Measurements from ENCODE around the gene HDAC4. TPM values are rescaled to one million over a fixed set of nuclear protein-coding genes. Genes with fewer than 3 reads are reported as not detected.

Gene HDAC4
- polyA plus RNA-seq, 1 experiment = 8.9 TPM

DNA sequence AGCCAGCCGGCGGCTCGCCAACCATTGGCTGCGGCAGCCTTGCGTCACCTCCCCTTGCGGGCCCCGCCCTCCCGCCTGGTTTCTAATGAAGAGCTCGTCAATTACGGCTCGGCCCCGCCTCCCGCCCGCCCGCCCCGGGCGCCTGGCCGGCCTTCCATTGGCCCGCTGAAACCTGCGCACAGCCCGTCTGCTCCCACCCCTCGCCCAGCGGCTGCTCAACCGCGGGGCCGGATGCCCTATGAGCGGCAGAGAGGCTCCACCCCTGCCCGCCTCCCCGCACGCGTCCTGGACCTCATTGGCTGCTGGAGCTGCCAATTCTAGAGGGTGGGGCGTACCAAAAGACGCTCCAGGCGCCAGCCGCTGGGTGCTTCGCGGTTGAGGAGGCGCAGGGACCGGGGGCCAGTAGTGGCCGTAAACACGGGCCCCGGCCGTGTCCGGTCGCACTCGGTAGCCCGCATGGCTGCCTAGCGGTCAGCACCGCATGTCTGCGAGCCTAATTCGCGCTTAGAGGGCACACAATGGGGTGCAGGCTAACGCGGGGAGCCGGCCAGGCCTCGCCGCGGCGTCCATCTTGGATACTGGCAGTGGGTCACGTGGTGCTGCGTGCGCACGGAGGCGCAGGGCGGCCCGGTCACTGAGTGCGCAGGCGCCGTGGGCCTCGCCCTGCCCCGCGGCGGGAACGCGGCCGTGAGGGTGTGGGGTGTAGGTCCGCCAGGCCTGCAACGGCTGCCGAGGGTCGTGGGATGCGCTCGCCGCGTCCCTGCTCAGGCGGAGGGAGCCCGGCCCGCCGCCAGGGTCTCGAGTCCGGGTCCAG lies 454 bp upstream of the HDAC4 start:
- CTCF ChIA-PET = interaction anchor here (0.6 to 1.0 kb wide), 2 partner anchors 158 to 591 kb away, joined by 3 to 8 read pairs; no protein-coding TSS in a partner anchor
- Histone ChIP-seq H3K27ac (ENCODE audit: low read depth, low read length) (peak overlapping the region; percentile 99), H3K27me3 (ENCODE audit: control insufficient read depth, insufficient read depth, low read length) (no peaks in the 10 kb centered on the region), H3K9me3 (ENCODE audit: control insufficient read depth, insufficient read depth, low read length) (no peaks in the 10 kb centered on the region), H3K4me3 (ENCODE audit: low read depth, low read length) (peak overlapping the region; percentile 98)
- DNase-seq (ENCODE audit: low read depth, low spot score) = peak; percentile 98
- POLR2A ChIA-PET = interaction anchor here (0.6 to 1.2 kb wide), 8 partner anchors 9 to 197 kb away, joined by 3 to 20 read pairs (median 4); no protein-coding TSS in a partner anchor
- TF ChIP-seq, protein P1, sequence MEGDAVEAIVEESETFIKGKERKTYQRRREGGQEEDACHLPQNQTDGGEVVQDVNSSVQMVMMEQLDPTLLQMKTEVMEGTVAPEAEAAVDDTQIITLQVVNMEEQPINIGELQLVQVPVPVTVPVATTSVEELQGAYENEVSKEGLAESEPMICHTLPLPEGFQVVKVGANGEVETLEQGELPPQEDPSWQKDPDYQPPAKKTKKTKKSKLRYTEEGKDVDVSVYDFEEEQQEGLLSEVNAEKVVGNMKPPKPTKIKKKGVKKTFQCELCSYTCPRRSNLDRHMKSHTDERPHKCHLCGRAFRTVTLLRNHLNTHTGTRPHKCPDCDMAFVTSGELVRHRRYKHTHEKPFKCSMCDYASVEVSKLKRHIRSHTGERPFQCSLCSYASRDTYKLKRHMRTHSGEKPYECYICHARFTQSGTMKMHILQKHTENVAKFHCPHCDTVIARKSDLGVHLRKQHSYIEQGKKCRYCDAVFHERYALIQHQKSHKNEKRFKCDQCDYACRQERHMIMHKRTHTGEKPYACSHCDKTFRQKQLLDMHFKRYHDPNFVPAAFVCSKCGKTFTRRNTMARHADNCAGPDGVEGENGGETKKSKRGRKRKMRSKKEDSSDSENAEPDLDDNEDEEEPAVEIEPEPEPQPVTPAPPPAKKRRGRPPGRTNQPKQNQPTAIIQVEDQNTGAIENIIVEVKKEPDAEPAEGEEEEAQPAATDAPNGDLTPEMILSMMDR (IDR thresholded peaks at IDR 0.05; ENCODE audit: low read depth, low read length) = no peak

DNA sequence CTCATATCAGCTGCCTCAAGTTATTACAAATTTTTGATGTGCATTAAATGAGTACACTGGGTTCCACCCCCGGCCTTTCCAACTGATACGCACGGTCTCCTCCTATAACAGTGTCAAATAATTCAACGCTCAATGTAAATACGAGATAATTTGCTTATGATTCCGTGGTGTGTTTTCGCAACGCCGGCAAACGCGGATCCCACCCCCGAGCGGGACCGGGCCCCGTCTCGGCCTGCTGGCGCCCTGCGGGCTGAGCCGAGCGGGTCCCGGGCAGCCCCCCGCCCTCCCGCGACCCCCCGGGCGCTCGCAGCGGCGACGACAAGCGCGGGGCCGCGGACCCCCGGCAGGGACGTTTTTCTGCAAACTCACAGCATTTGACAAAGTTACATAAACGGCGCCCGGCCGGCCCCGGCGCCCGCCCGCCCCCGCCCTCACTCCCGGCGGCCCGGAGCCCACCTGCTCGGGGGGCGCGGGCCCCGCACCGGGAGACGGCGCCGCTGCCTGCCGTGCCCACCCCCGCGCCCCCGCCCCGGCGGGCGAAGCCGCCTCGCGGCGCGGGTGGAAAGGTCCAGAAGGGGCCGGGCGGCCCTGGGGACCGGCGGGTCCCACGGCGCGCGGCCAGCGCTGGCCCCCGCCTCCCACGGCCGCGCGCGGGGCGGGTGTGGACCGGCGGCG lies 762 bp downstream of the HDAC4 start:
- no peak for DNase-seq (ENCODE audit: low read depth, low spot score)
- no peaks in the 10 kb centered on the region for H3K27me3 ChIP-seq (ENCODE audit: control insufficient read depth, insufficient read depth, low read length)
- ChIA-PET CTCF (no interaction called here), POLR2A (no interaction called here)
- TF ChIP-seq, protein P1 (IDR thresholded peaks at IDR 0.05; ENCODE audit: low read depth, low read length) = no peak
- no peaks in the 10 kb centered on the region for H3K9me3 ChIP-seq (ENCODE audit: control insufficient read depth, insufficient read depth, low read length)
- H3K4me3 ChIP-seq (ENCODE audit: low read depth, low read length) = peak overlapping the region; percentile 61
- no peak overlapping the region for H3K27ac ChIP-seq (ENCODE audit: low read depth, low read length)

DNA sequence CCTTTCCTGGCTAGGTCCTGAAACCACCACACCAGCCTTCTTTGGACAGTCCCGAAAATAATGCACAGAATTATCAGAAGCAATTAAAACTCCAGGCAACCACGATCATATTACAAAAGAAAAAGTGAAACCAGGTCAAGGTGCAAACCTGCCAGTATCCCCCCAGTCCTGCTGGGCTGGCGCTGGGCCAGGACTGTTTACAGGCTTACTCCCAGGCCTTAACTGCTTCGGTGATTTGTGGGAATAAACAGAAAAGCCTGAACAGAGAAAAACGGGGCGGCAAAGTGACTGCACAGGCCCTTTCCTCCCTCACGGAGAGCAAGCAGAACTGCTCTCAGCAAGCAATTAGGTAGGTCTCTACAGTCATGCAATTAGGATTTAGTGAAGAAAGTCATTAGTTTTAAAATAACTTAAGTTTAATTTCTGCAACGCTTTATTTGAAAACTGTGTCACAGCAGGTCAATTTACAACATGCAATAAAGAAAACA lies 1.3 kb downstream of the HDAC4 start:
- H3K4me3 ChIP-seq (ENCODE audit: low read depth, low read length) = peak overlapping the region; percentile 61
- CTCF ChIA-PET = no interaction called here
- H3K9me3 ChIP-seq (ENCODE audit: control insufficient read depth, insufficient read depth, low read length) = no peaks in the 10 kb centered on the region
- POLR2A ChIA-PET = no interaction called here
- H3K27me3 ChIP-seq (ENCODE audit: control insufficient read depth, insufficient read depth, low read length) = no peaks in the 10 kb centered on the region
- DNase-seq (ENCODE audit: low read depth, low spot score) = no peak
- no peak overlapping the region for H3K27ac ChIP-seq (ENCODE audit: low read depth, low read length)
- TF ChIP-seq, protein P1 (IDR thresholded peaks at IDR 0.05; ENCODE audit: low read depth, low read length) = no peak

DNA sequence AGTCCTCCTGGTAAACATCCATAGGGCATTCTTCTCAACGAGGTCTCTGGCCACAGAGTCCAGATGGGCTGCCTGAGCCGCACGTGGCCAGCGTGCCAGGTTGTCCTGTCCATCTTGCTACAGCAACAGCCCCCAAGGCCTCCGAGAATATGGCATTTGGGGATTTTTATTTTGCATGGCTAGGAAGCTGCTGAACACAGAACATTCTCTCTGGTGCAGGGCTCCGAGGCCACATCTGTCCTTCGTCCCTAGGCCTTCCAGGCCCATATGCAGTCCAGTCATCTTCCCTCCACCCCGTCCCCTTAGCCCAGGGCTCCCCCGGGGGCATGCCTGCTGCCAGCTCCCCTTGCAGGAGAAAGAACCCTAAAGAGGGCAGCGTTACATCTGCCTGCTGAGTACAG lies 2.3 kb downstream of the HDAC4 start:
- TF ChIP-seq, protein P1 (IDR thresholded peaks at IDR 0.05; ENCODE audit: low read depth, low read length) = no peak

More for the DNA sequence above, 2.3 kb downstream of the HDAC4 start:
- CTCF ChIA-PET = no interaction called here
- Histone ChIP-seq H3K27ac (ENCODE audit: low read depth, low read length) (no peak overlapping the region), H3K9me3 (ENCODE audit: control insufficient read depth, insufficient read depth, low read length) (no peaks in the 10 kb centered on the region), H3K27me3 (ENCODE audit: control insufficient read depth, insufficient read depth, low read length) (no peaks in the 10 kb centered on the region), H3K4me3 (ENCODE audit: low read depth, low read length) (no peak overlapping the region)
- POLR2A ChIA-PET = no interaction called here
- DNase-seq (ENCODE audit: low read depth, low spot score) = no peak

All from AG04450 (cell line).